ENCODE results near the gene NUTM2A.
"Not testable (repeated sequence)": the region's sequence is repeated elsewhere in the genome, so short reads cannot be mapped to it uniquely, and the experiment has no call there.

NUTM2A gene, protein sequence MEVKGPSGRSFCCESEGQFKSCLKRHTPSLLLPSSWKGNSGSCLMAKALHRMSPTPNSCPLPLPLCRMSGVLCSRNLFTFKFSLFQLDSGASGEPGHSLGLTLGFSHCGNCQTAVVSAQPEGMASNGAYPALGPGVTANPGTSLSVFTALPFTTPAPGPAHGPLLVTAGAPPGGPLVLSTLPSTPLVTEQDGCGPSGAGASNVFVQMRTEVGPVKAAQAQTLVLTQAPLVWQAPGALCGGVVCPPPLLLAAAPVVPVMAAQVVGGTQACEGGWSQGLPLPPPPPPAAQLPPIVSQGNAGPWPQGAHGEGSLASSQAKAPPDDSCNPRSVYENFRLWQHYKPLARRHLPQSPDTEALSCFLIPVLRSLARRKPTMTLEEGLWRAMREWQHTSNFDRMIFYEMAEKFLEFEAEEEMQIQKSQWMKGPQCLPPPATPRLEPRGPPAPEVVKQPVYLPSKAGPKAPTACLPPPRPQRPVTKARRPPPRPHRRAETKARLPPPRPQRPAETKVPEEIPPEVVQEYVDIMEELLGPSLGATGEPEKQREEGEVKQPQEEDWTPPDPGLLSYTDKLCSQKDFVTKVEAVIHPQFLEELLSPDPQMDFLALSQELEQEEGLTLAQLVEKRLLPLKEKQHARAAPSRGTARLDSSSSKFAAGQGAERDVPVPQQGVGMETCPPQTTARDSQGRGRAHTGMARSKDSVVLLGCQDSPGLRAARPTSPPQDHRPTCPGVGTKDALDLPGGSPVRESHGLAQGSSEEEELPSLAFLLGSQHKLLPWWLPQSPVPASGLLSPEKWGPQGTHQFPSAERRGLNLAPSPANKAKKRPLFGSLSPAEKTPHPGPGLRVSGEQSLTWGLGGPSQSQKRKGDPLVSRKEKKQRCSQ

DNA sequence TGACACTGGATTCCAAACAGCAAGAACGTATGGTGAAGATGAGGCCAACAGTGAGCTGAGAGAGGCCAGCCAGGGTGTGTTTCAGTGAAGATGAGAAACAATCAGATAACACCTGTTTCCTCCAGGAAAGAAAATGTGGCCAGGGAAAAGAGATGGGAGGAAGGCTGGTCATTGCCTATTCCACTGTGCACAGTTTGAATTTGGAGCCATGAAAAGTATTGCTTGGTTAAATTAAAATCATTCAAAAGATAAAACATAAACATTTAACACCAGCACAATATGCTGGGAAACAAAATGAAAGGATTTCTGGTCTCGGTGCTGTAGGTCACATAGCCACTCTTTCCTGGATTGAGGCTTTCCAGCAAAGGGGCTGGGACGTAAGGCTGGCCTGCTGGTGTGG is at the start of gene NUTM2A:
TSS of gene NUTM2A (plus strand) at position 301 of the 400 bp plus-strand sequence. CDS start 383 bp downstream, outside the sequence.
- not testable (repeated sequence) for DNase-seq

DNA sequence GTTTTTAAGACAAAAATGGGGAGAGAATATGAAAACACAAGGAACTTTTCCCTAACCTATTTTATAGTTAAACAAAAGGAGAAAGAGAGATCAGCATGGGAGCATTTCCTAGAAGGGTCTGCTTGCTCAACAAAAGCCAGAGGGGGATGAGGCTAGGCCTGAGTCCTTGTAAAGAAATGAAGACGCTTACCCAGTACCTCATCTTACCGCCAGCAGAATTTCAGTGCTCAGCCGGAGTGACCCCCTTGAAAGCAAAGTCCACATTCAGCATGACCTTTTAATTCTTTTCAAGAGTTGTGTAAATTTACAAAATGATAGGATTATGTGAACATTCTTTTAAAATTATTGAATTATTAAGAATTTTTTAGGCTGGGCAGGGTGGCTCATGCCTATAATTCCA is 47.7 kb upstream of the NUTM2A start:
- not testable (repeated sequence) for DNase-seq

DNA sequence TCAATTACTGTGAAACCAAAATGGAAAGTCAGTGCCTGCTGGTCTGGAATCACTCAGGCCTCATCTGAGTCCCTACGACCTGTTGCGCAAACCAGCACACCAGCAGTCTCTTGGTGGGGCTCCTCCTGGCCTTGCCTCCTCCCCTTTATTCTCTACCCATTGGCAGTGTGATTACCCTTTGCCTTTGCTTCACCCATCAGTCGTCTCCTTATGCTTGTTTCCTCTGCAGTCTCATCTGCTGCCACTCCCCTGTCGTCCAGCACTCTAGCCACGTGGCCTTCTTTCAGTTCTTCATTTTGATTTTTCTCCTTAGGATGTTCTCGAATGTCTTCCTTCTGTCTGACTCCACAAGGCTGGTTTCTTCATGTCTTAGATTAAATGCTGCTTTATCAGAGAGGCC is 40.8 kb upstream of the NUTM2A start:
- not testable (repeated sequence) for DNase-seq

DNA sequence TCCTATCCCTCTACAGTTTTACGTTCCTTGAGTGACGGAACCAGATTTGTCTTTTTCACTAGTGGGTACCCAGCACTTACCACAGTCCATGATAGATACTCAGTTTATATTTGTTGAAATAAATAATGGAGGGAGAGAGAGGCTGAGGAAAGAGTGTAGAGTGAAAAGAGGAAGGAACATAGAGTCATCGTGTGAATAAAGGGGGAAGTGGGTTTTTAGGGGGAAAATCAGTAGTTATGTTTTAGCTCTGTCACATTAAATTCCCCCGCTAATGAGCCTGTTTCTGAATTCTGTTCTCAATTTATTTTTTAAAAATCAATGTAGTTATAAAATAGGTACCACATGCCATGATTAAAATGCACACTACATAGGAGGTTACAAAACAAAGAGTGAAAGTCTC is 39.2 kb upstream of the NUTM2A start:
- not testable (repeated sequence) for DNase-seq

DNA sequence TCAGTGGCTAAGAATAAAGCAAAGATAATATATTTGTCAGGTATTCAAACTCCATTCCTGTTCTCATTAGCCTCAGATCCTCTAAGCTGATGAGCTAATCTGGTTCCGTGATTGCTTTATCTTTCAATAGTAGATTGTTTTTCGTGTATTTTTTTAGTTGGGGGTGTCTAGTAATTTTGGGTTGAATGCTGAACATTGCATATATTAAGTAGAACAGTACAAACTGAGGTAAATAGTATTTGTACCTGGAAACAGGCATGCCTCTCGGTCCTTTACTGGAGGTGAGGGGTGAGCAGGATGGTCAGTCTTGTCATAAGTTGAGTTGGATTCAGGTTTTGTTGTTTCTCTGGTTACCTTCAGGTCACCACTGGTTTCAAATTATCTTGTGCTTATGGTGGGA is 37.7 kb upstream of the NUTM2A start:
- DNase-seq: not testable (repeated sequence)

DNA sequence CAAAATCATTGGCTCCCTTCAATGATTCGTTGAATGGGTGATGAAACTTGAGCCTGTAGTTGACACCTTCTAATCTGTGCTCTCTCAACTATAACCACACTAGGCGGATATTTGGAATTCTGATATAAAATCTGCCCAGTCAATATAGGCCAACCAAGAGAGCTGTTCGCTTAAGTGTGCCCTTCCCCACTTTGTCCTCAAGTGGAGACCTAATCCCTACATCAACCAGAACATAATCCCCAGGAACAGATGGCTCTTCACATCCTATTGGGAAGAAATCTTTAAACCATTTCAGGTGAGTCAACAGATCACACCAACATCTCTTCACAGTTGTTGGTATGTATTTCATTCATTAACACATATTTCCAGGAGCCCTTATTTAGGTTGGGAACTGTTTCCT is 33.4 kb upstream of the NUTM2A start:
- not testable (repeated sequence) for DNase-seq

DNA sequence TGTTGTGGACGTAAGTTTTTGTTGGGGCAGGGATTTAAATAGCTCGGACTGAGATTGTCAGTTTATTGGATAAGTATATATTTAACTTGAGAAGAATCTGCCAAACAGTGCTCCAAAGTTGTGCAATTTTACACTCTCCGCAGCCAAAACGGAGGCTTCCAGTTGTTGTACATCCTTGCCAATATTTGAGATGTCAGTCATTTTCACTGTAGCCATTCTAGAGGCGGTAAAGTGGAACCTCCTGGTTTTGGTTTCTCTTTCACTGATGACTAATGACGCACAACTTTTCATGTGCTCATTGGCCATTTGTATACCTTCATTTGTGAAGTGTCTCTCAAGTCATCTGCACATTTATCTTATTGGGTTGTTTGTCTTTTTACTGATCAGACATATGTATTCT is 24.3 kb upstream of the NUTM2A start:
- DNase-seq: not testable (repeated sequence)

DNA sequence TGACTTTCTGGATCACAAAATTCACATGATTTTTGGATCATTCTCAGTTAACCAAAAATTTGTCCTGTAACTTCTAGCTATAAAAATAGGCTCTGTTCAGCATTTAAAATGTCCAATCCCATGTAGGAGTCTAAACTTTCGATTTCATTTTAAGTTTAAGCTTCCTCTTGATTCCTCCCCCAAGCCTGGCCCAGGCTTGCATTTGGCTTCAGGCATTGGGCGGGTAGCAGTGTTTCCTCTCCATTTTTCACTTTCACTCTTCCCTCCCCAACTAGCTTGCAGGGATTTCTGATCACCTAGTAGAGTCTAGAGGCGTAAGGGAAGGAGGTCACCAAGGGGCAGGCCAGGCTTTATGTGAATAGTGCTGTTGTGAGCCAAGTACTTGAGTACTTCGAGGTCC is 20.4 kb upstream of the NUTM2A start:
- DNase-seq: not testable (repeated sequence)

DNA sequence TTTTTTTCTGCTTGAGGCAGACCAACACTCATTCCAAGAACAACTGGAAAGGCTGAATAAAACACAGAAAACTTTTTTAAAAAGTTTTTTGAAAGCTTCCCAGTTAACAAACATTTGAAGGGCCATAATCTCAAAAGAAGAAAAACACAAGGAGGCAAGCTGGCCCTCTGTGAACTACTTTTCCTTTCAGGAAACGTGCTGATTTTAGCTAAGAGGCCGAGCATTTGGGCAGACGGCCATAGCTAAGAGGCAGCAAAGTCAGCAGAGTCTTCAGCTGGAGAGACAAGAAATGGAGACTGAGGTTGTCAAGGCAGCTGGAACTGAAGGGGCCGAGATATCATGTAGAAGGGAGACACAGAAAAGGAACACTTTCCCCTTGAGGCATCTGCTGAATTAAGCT is 18.3 kb upstream of the NUTM2A start:
- DNase-seq: not testable (repeated sequence)

DNA sequence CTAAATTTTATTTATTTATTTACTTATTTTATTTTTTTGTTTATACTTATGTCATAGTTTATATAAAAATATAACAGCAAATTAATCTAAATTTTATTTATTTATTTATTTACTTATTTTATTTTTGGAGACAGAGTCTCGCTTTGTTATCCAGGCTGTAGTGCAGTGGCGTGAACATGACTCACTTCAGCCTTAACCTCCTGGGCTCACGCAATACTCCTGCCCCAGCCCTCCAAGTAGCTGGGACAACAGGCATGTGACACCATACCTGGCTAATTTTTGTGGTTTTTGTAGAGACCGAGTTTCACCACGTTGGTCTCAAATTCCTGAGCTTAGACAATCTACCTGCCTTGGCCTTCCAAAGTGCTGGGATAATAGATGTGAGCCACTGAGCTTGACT is 14.9 kb upstream of the NUTM2A start:
- not testable (repeated sequence) for DNase-seq

DNA sequence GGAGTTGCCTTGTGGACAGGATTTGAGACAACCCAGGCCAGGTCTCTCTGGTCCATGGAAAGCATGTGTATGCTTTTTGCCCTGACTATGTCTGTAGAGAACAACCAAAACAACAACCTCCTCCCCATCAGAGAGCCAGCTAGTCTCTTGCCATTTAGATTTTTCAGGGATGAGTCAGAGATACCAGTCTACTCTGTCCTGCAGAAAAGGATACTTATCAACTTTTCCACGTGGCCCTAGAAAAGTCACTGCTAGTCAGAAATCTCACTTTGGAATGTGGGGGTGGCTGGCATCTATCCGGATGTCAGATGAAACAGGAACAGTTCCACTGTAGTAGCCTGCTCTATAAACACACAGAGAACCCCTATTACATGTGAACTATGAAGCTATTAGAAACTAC is 13.4 kb upstream of the NUTM2A start:
- not testable (repeated sequence) for DNase-seq

DNA sequence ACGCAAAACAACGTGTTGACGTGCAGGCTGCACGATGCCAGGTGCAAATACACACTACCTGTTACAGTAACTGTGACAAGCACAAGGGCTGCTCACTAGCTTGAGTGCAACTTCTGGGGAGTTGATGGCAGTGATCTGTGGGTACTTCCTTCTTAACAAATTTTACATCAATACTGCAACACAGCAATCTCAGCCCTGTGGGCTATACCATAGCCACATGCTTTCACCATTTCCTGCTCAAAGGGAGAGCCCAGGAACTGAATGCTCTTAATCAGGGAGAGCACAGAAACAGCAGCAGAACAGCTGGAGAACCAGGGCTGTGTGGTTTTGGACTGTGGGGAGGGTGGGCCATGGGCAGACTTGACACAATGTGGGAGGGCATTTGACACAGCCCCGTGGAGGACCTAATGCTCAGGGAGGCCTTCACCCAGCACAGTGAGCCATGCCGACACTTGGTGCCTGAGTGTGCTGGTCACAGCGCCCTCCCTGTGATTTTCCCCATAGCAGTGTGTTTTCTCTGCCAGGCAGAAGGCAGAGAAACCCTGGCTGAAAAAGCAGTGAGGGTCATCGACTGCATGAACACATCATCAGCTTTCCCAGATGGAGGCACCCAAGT is 12.0 kb upstream of the NUTM2A start:
- not testable (repeated sequence) for DNase-seq

DNA sequence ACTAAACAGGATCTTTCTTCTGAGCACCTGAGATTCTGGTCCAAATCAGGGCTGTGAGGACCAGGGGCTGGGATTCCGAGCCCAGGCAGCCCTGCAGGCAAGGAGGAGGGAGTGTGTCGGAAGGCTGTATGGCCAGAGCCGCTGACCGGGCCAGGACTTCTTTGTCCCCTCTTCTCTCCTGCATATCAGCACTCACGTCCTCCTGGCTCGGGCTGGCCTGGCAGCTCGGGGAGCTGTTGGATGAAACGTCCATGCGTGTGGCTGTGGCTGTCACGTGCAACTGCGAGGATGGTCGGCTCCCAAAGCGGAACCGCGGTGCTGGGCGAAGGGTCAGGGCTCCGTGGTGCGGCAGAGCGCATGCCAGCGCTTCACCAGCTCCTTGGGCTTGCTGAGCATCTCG is 11.4 kb upstream of the NUTM2A start:
- DNase-seq: not testable (repeated sequence)

DNA sequence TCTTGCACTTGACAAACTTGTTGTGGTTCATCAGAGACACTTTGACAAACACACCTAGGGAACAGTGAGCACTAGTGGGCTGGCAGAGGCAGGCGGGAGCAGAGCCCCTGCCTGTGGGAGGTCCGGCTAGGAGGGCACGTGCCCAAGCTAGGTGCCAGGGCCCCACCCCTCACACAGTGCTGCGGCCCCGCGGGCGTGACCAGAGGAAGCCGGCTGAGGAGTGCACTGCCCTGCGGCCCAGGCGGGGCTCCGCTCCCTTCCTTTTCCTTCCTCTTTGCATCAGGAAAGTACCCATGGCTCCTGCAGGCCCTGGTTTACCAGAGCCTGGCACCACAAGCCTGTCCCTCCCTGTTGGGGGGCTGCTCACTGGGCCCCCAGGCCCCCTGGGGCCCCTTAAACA is 9.1 kb upstream of the NUTM2A start:
- not testable (repeated sequence) for DNase-seq

DNA sequence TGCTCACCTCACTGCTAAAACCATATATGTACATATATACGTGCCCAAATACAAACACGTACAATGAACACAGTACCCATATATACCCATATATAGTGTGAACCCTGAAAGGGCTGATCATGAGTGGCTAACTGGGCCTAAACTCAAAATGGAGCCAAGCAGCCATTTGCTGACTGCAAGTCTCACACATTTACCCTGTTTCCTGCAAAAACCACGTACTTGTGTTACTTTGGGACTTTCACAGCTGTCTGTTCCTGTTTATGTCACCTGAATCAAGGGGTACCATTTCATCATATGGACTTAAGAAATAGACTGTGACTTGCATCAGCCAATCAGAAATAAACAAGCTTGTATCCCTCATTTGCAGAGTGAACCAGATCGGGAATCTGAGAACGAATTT is 5.9 kb upstream of the NUTM2A start:
- DNase-seq: not testable (repeated sequence)

DNA sequence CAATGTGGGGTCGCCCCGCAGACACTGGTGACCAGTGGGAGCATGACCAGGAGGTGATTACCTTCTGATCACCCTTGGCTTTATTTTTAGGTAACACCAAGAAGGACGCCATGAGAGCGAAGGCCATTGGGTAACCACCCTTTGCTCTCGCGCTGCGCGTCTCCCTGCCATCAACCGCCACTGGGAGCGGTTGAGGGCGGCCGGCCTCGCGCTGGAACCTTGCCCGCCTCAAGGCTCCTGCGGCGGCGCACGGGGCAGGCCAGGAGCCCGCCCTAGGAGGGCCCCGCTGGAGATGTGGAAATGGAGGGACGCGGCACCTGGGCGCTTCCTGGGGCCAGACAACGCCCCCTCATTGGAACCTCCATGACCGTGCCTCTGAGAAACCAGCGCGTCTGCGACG is 2.5 kb upstream of the NUTM2A start:
- not testable (repeated sequence) for DNase-seq

DNA sequence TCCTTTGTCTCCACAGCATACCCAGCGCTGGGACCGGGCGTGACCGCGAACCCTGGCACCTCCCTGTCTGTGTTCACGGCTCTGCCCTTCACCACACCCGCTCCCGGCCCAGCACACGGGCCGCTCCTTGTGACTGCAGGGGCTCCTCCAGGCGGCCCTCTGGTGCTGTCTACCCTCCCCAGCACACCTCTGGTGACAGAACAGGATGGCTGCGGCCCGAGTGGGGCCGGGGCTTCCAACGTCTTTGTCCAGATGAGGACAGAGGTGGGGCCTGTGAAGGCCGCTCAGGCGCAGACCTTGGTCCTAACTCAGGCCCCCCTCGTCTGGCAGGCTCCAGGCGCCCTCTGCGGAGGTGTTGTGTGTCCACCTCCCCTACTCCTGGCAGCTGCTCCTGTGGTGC is 3.0 kb downstream of the NUTM2A start:
- DNase-seq: not testable (repeated sequence)

DNA sequence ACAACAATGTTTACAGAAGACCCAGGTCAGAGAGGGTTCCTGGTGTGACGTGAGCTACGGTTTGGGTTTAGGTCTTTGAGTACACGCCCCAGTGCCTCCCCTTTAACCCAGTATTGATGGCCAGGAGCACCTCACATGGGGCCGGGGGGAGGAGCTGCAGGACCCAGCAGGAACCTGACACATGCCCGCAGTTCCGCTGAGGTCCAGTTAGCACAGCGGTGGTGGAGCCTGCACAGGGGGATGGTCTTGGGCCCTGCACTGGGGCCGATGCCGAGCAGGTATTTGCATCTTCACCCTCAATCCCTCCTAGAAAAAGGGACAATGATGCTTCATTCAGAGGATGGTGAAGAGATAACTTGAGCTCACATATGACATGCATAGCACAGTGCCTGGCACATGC is 4.0 kb downstream of the NUTM2A start:
- DNase-seq: not testable (repeated sequence)

DNA sequence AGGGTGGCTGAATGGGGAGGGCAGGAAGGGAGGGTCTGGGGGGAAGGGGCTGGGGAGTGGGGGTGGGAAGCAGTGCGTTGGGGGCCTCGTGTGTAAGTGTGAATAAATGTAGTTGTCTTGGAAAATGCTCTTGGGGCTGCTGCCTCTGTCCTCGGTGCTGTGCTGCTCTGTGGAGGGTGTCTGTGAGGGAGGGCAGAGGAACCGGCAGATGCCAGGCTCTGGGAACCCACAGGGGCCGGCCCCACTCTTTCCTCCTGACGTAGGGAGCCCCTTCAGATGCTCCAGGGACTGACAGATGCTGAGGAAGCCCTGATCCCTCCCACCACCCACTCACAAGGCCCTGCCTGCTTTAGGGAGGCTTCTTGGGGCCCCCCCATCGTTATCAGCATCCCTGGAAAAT is 9.6 kb downstream of the NUTM2A start:
- not testable (repeated sequence) for DNase-seq

DNA sequence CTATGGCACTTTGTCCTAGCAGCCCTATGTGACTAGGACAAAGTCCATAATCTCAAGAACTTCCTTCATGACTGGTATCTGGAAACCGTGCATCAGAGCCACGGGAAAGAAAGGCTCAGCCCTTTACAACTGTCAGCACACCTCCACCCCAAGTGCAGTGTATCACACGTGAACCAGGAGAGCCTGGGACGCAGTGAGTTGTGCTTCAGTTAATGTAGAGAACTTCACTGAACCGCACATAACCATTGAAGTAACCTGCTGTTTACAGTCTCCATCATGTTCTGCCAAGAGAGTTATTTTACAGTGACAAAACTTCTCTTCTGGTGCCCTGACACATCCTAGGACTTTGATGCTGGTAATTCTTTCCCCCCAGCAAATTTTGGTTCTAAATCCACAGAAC is 12.0 kb downstream of the NUTM2A start:
- not testable (repeated sequence) for DNase-seq

DNA sequence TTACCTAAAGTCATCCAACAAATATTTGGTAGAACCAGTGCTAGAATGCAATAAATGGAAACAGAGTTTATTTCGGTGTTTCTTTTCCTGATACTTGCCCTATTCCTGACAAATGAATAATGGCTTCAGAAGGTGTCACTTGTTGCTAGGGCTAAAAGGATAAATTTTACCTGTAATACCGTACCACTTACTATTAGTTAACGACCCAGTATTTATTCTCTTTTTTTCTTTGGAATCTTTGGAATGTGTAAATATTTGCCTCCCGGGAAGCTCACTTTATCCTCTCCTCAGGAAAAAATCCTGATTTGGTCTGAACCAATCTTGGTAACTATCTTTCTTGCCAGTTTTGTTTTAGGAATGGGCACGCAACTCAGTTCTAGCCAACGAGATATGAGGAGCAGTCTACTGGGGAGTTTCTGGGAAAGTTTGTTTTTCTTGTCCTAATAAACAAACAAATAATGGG is 14.1 kb downstream of the NUTM2A start:
- not testable (repeated sequence) for DNase-seq

DNA sequence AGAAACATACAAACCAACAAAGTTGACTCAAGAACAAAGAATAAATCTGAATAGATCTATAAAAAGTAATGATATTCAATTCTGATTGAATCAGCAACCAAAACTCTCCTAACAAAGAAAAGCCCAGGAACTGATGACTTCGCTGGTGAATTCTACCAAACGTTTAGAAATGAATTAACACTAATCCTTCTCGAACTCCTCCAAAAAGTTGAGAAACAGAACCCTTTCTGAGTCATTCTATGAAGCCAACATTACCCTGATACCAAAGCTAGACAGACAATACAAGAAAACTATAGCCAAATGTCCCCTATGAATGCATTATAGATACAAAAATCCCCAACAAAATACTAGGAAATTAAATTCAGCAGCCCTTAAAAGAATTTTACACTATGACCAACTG is 16.9 kb downstream of the NUTM2A start:
- not testable (repeated sequence) for DNase-seq

DNA sequence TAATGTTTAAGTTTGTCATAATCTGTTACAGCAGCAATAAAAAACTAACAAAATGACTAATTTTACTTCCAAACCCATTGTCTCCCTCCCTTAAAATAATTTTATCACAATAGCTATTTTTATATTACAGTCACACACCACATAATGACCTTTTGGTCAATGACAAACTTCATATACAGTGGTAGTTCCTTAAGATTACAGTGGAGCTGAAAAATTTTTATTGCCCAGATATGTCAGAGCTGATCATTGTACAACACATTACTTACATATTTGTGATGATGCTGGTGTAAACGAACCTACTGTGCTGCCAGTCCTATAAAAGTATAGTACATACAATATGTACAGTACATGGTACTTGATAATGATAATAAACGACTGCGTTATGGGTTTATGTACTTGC is 22.1 kb downstream of the NUTM2A start:
- not testable (repeated sequence) for DNase-seq
